Omental fat pad (tissue), 4 donors: ENCODE measurements around the gene DNAJC24. TPM values are rescaled to one million over a fixed set of nuclear protein-coding genes. Genes with fewer than 3 reads are reported as not detected.

ENCODE experiments used
- ATAC-seq: fragments of 150-250 bp; one replicate; pipeline ENCODE4 v1.9.1; 2016; ENCODE audit warnings: mild to moderate bottlenecking, moderate library complexity; ENCODE audit not compliant: low FRiP score
- DNase-seq: peaks from one replicate; pipeline ENCODE4 v3.0.0-alpha.2; 2019; ENCODE audit warnings: low spot score
- total RNA-seq, 4 donors: library from RNA; depleted of rRNA; stranded (reverse); fragments of >200 nt; gene quantifications; one replicate each; pipeline ENCODE4 v1.1.0, GENCODE V29; 2016
- TF ChIP-seq, protein P1 (sequence below), 3 donors: fragments of 450-650 bp; IDR thresholded peaks; one replicate each; pipeline ENCODE4 v1.5.1; 2016 to 2017; ENCODE audit warnings: antibody characterized with exemption in 3 of 3, mild to moderate bottlenecking in 3 of 3, moderate library complexity in 2 of 3

Gene DNAJC24
- total RNA-seq, 4 donors from 2014 or later = 11.6 to 19.5 (median 13.9) TPM

DNA sequence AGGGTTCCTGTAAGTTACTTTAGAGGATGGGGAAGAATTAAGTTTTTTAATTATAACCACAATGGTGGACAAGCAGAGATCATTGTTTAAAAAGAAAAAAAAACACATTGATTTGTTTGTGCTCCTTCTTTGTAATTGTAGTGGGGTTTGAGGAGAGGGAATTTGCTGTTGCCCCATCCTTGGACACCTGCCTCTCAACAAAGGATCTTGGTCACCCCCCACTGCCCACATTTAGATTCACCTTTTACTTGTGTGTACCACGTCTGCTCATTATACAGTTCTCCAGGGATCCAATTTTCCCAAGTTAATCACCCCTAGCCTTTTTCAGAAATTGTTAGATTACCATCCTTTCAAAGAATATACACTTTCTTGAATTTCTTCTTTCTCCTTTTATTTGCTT lies 53.0 kb downstream of the DNAJC24 start:
- DNase-seq (no peak), ATAC-seq (no peak)
- TF ChIP-seq, protein P1, sequence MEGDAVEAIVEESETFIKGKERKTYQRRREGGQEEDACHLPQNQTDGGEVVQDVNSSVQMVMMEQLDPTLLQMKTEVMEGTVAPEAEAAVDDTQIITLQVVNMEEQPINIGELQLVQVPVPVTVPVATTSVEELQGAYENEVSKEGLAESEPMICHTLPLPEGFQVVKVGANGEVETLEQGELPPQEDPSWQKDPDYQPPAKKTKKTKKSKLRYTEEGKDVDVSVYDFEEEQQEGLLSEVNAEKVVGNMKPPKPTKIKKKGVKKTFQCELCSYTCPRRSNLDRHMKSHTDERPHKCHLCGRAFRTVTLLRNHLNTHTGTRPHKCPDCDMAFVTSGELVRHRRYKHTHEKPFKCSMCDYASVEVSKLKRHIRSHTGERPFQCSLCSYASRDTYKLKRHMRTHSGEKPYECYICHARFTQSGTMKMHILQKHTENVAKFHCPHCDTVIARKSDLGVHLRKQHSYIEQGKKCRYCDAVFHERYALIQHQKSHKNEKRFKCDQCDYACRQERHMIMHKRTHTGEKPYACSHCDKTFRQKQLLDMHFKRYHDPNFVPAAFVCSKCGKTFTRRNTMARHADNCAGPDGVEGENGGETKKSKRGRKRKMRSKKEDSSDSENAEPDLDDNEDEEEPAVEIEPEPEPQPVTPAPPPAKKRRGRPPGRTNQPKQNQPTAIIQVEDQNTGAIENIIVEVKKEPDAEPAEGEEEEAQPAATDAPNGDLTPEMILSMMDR (IDR thresholded peaks at IDR 0.05) = no peak

DNA sequence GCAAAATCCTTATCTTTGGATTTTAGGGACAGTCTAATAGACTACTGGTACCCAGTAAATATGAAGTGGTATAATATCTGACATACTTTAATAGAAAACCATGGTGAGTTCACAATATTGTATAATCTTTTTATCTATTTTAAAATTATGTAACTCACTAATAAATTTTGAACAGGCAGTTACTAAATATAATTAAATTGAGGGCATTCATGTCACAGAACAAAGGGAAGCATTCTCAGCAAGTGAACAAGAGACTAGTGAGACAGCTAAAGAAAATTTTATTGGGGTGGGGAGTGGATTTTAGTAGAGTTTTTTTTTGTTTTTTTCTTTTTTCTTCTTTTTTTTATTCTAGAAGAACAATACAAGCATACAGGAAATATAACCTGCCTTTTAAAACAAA lies 55.0 kb downstream of the DNAJC24 start:
- TF ChIP-seq, protein P1 (IDR thresholded peaks at IDR 0.05) = no peak
- no peak for DNase-seq
- ATAC-seq = no peak

DNA sequence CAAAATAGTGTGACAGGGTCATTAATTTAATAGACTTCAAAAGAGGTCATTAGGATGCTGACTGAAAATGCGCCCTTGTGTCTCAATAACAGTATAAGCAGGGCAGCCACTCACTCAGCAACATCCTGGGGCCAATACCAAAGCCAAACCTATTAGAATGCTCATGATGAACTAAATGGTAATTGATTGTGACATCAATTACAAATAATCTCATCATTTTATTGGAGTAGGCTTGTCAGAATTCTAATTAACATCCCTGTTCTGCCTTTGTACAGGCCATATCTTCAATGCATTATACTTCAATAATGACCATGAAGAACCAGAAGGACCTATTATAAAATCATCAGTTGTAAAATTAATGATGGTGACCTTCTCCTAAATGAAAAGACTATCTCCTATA lies 64.2 kb downstream of the DNAJC24 start:
- TF ChIP-seq, protein P1 (IDR thresholded peaks at IDR 0.05) = no peak
- DNase-seq (no peak), ATAC-seq (no peak)

DNA sequence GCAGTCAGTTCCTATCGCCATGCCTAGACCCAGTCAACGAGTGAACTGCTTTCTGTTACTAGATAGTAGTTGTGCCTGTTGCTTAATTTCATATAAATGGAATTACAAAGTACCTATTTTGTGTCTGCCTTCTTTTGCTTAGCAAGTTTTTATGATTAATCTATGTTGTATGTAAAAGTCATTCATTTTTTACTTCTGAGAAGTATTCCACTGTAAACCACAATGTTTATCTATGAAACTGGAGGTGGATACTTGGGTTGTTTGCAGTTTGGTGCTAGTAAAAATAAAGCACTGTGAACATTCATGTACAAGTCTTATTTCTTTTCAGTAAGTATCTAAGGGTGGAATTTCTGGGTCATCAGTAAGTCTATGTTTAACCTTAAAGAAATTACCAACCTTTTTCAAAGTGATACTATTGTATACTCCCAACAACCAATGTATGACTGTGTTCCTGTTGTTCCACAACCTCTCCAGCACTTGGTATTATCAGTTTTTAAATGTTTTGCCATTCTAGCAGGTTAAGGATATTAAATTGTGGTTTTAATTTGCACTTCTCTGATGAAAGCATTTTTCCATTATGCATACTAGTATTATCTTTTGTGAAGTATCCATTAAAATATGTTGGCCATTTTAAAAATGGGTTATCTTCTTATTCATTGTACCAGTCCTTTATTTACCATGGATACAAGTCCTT lies 68.2 kb downstream of the DNAJC24 start:
- DNase-seq = no peak
- ATAC-seq = no peak
- TF ChIP-seq, protein P1 (IDR thresholded peaks at IDR 0.05) = no peak

DNA sequence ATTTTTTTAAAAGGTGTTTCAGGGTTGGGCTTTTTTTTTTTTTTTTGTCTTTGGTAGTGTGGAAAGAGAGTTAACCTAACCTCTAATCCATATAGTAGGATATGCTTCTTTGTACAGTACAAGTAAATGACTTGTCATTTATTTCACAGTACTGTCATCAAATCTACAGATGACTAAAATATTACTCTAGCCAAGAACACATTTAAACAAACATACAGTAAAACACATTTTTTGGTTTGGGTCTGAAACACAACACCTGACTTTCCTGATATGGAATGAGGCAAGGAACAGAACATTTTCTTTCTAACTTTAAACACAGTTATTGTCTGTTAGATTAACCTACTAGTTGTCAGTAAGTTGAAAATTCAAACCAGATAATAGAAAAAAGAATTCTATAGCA lies 71.6 kb downstream of the DNAJC24 start:
- ATAC-seq = no peak
- TF ChIP-seq, protein P1 (IDR thresholded peaks at IDR 0.05) = no peak
- DNase-seq = no peak

DNA sequence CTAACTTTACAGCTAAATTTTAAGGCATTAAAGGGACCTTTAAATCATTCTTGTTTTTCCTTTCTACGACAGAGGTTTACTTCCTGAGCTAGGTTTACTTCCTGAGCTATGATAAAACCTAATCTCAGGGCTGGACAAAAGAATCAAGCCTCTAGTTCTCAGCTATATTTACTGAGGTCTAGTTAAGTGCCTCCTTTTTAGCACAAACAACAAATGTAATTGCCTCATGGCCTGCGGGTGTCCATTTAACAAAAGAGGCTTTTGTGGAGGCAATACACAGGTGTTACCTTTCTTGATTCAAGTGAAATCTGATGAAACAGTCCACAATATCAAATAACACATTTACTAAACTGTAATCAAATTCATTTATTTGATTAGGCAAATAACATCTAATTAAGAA lies 72.4 kb downstream of the DNAJC24 start:
- no peak for ATAC-seq
- TF ChIP-seq, protein P1 (IDR thresholded peaks at IDR 0.05) = no peak
- DNase-seq = no peak

DNA sequence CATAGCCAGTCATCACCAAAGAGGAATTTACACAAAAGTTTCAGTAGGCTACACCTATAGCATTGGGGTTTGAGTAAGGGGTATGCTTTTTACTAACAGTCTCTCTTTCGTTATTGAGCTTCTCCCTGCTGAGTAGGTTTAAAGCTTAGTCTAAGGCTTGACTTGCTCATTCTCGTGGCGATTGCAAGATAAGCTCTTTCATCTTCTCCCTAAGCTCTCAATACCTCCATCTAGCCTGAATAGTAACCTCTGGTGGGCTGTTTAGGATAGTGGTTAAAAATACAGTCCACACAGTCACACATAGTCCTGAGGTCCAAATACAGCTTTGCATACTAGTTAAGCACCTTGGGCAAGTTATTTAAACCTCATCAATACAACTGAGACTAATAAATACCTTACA lies 74.1 kb downstream of the DNAJC24 start:
- ATAC-seq (no peak), DNase-seq (no peak)
- TF ChIP-seq, protein P1 (IDR thresholded peaks at IDR 0.05) = no peak
